Esophagus squamous epithelium (tissue), 5 donors: Measurements from ENCODE around the gene SOX6. TPM values are rescaled to one million over a fixed set of nuclear protein-coding genes. Genes with fewer than 3 reads are reported as not detected.

ENCODE experiments used
- DNase-seq: peaks from one replicate; lab custom pipeline; 2025; lab: John Stamatoyannopoulos, UW
- H3K27ac ChIP-seq, 4 donors: fragments of 200-600 bp; sonication (generic); one replicate each; pipeline ENCODE4 v1.5.1; 2016 to 2019; ENCODE audit warnings: mild to moderate bottlenecking in 1 of 4
- H3K27me3 ChIP-seq, 4 donors: fragments of 200-600 bp; sonication (generic); 1 replicate in 3 of 4; 2 replicates in 1 of 4; pipeline versions ENCODE4 v1.5.1 to v1.6.0; 2017 to 2021; ENCODE audit warnings: antibody characterized with exemption in 1 of 4
- H3K36me3 ChIP-seq, 3 donors: fragments of 200-600 bp; sonication (generic); one replicate each; pipeline ENCODE4 v1.5.1; 2016 to 2019
- H3K4me1 ChIP-seq, 3 donors: fragments of 200-600 bp; sonication (generic); one replicate each; pipeline ENCODE4 v1.5.1; 2017 to 2019
- H3K4me3 ChIP-seq, 4 donors: fragments of 200-600 bp; sonication (generic); 1 replicate in 3 of 4; 2 replicates in 1 of 4; pipeline ENCODE4 v1.5.1; 2016 to 2019; ENCODE audit warnings: mild to moderate bottlenecking in 2 of 4, moderate library complexity in 1 of 4
- H3K9me3 ChIP-seq, 3 donors: fragments of 200-600 bp; sonication (generic); one replicate each; pipeline ENCODE4 v1.5.1; 2016 to 2019
- CTCF ChIP-seq, 6 experiments: fragments of 450-650 bp in 4 of 6; fragments of 200-600 bp in 2 of 6; sonication (generic) in 2 of 6; IDR thresholded peaks; one replicate each; pipeline ENCODE4 v1.5.1; 2016 to 2019; ENCODE audit warnings: antibody characterized with exemption in 6 of 6, mild to moderate bottlenecking in 4 of 6, moderate library complexity in 4 of 6
- POLR2A ChIP-seq, 4 donors: fragments of 450-650 bp; IDR thresholded peaks; one replicate each; pipeline ENCODE4 v1.6.1; 2017; ENCODE audit warnings: antibody characterized with exemption in 4 of 4, mild to moderate bottlenecking in 4 of 4, moderate library complexity in 3 of 4
- WGBS, 2 donors: methylation state at CpG; one replicate each; pipeline ENCODE4 v1.1.5; 2018; 5-methylcytosine and 5-hydroxymethylcytosine counted together
- intact Hi-C: fragments of 100-400 bp; cut with DNase I; formaldehyde crosslinking; loops from one replicate; pipeline ENCODE4 v1.15.0; 2022
- total RNA-seq, 4 donors: library from RNA; depleted of rRNA; stranded (reverse); fragments of >200 nt; gene quantifications; one replicate each; pipeline ENCODE4 v1.1.0, GENCODE V29; 2016
- donor health status: DM: yes; HTN: yes; CAD: no.

The SOX6 gene
- total RNA-seq, 4 donors from 2014 or later, result 7.8 to 16.0 (median 10.6) TPM

DNA sequence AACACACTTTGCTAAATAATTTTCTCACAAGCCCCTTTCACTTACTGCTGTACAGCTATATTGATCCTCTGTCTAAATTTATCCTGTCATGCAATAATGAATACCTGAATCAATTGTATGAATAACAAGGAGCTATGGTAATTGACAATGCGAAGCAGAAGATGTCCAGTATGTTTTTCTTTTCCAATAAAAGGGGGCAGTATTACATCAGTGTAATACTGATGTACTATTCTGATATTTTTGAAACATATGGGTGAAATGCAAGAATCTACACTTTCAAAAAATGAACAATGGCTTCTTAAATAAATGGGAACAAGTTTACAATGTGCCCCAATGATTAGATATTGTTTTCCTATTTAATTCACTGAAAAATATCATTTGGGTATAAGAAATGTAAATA, 315.1 kb downstream of the SOX6 start:
- Histone ChIP-seq H3K4me1 (no peaks in the 10 kb centered on the region), H3K36me3 (peaks cover 0 to 9% (median 0%) of the 10 kb centered on the region in 3 donors), H3K27me3 (no peaks in the 10 kb centered on the region), H3K27ac (no peak overlapping the region), H3K9me3 (no peaks in the 10 kb centered on the region), H3K4me3 (no peak overlapping the region)
- no peak for DNase-seq
- intact Hi-C loops, result no loop called here
- 86 to 100% methylated on average over 1 of the region's 1 CpG for WGBS, 2 donors
- TF ChIP-seq CTCF (IDR thresholded peaks at IDR 0.05) (no peak), POLR2A (IDR thresholded peaks at IDR 0.05) (no peak)

DNA sequence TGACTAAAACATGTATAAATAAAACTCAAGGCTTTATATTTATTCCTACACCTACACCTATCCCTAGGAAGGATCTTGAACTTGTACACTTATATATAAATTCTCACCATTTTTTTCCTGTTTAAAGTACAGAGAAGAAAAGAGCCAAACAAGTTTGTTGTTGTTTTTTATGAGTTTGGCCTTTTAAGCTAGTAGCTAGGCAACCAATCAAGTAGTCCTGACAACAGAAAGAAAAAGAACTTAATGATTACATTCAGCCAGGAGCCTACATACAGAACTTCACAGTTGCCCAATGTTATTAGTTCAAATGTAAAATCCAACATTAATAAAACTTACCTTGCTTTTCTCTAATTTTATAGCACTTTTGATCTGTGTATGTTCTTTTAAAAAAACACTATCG, 316.2 kb downstream of the SOX6 start:
- TF ChIP-seq POLR2A (IDR thresholded peaks at IDR 0.05), result no peak
- TF ChIP-seq CTCF (IDR thresholded peaks at IDR 0.05), result no peak
- intact Hi-C loops, result no loop called here
- H3K27ac ChIP-seq, result no peak overlapping the region

GRCh38 chr11:16037179-16037578, 319.2 kb downstream of the SOX6 start:
- intact Hi-C loops, result no loop called here
- H3K4me3 ChIP-seq, result no peak overlapping the region
- TF ChIP-seq POLR2A (IDR thresholded peaks at IDR 0.05), result no peak
- TF ChIP-seq CTCF (IDR thresholded peaks at IDR 0.05), result no peak

More for the DNA sequence above, 316.2 kb downstream of the SOX6 start:
- no peaks in the 10 kb centered on the region for H3K9me3 ChIP-seq
- WGBS, 2 donors, result 96 to 100% methylated on average over 1 of the region's 1 CpG
- no peaks in the 10 kb centered on the region for H3K27me3 ChIP-seq
- DNase-seq, result no peak
- no peaks in the 10 kb centered on the region for H3K4me1 ChIP-seq
- H3K36me3 ChIP-seq, result peaks cover 0 to 7% (median 0%) of the 10 kb centered on the region in 3 donors
- no peak overlapping the region for H3K4me3 ChIP-seq

DNA sequence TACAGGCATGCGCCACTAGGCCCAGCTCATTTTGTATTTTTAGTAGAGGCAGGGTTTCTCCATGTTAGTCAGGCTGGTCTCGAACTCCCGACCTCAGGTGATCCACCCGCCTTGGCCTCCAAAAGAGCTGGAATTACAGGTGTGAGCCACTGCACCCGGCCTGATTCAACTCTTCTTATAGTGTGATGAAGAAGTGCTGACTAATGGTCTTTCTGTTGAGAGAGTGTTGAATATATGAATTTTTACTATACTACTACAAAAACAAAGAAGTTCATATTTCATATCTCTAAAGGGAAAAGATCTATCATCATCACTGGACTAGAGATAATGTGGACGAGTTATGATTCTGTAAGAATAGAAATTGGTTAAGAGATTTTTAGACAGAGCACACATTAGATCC, 320.1 kb downstream of the SOX6 start:
- 88 to 89% methylated on average over 3 to 6 of the region's 6 CpGs for WGBS, 2 donors
- Histone ChIP-seq H3K27me3 (no peaks in the 10 kb centered on the region), H3K9me3 (no peaks in the 10 kb centered on the region), H3K4me3 (no peak overlapping the region), H3K27ac (no peak overlapping the region), H3K4me1 (no peaks in the 10 kb centered on the region), H3K36me3 (no peaks in the 10 kb centered on the region)
- intact Hi-C loops, result no loop called here
- DNase-seq, result no peak
- no peak for TF ChIP-seq POLR2A (IDR thresholded peaks at IDR 0.05)
- TF ChIP-seq CTCF (IDR thresholded peaks at IDR 0.05), result no peak

More at GRCh38 chr11:16037179-16037578, 319.2 kb downstream of the SOX6 start:
- Histone ChIP-seq H3K4me1 (no peaks in the 10 kb centered on the region), H3K27me3 (no peaks in the 10 kb centered on the region), H3K36me3 (no peaks in the 10 kb centered on the region), H3K27ac (no peak overlapping the region), H3K9me3 (no peaks in the 10 kb centered on the region)
- DNase-seq, result no peak

- intact Hi-C loops, result no loop called here
- H3K27me3 ChIP-seq, result no peaks in the 10 kb centered on the region
- no peak overlapping the region for H3K4me3 ChIP-seq
- H3K36me3 ChIP-seq, result no peaks in the 10 kb centered on the region
- TF ChIP-seq POLR2A (IDR thresholded peaks at IDR 0.05) (no peak), CTCF (IDR thresholded peaks at IDR 0.05) (no peak)
- no peaks in the 10 kb centered on the region for H3K4me1 ChIP-seq
- no peaks in the 10 kb centered on the region for H3K9me3 ChIP-seq
- WGBS, 2 donors, result 81 to 91% methylated on average over 1 of the region's 1 CpG
- H3K27ac ChIP-seq, result no peak overlapping the region
- no peak for DNase-seq
Measured at GRCh38 chr11:16034074-16034473, 322.3 kb downstream of the SOX6 start.
